Stimulated activated CD4-positive, alpha-beta T cell treated with anti-CD3 and anti-CD28 coated beads, Interleukin-1b, Interleukin-23, amount 100 ng/mL, for 48 hours (primary cell): ENCODE measurements around the gene RBM7.

Experiments used
- DNase-seq: peaks from one replicate; pipeline ENCODE4 v3.0.0-alpha.2; 2020

RBM7 gene

GRCh38 chr11:114397349-114397982 lies 3.0 kb upstream of the RBM7 start:
- DNase-seq: no peak

- DNase-seq: no peak
These were observed 2.1 kb upstream of the RBM7 start for GRCh38 chr11:114398303-114398920.

- no peak for DNase-seq
These were observed 813 bp upstream of the RBM7 start for GRCh38 chr11:114399490-114400215.

- no peak for DNase-seq
These were observed 403 bp downstream of the RBM7 start for GRCh38 chr11:114400915-114401223.

- no peak for DNase-seq
These were observed 845 bp downstream of the RBM7 start for GRCh38 chr11:114401311-114401710.

- DNase-seq: no peak
These were observed 12.5 kb downstream of the RBM7 start for GRCh38 chr11:114412946-114413345.

- DNase-seq: no peak
These were observed 13.5 kb downstream of the RBM7 start for GRCh38 chr11:114413958-114414357.

- no peak for DNase-seq
These were observed 16.0 kb downstream of the RBM7 start for GRCh38 chr11:114416441-114416961.

- no peak for DNase-seq
These were observed 25.8 kb downstream of the RBM7 start for GRCh38 chr11:114426280-114426679.

- DNase-seq: no peak
These were observed 29.8 kb downstream of the RBM7 start for GRCh38 chr11:114430290-114430689.

- DNase-seq: no peak
These were observed 32.4 kb downstream of the RBM7 start for GRCh38 chr11:114432893-114433292.

- DNase-seq: no peak
These were observed 32.9 kb downstream of the RBM7 start for GRCh38 chr11:114433376-114433775.

- no peak for DNase-seq
These were observed 37.8 kb downstream of the RBM7 start for GRCh38 chr11:114438303-114438702.

- peak; percentile 93 for DNase-seq
These were observed 39.0 kb downstream of the RBM7 start, which contains the start of gene REXO2 for GRCh38 chr11:114439229-114440120. Gene REXO2 (plus strand): TSS chr11:114439467. CDS start chr11:114439529, 62 bp downstream.

GRCh38 chr11:114440121-114440860 lies 39.8 kb downstream of the RBM7 start:
- DNase-seq: no peak

GRCh38 chr11:114440971-114441763 lies 40.7 kb downstream of the RBM7 start:
- no peak for DNase-seq

- no peak for DNase-seq
These were observed 41.5 kb downstream of the RBM7 start for GRCh38 chr11:114441921-114442320.

GRCh38 chr11:114442536-114442935 lies 42.1 kb downstream of the RBM7 start:
- DNase-seq: no peak

- DNase-seq: no peak
These were observed 47.0 kb downstream of the RBM7 start for GRCh38 chr11:114447444-114447843.

- no peak for DNase-seq
These were observed 47.4 kb downstream of the RBM7 start for GRCh38 chr11:114447892-114448291.

- no peak for DNase-seq
These were observed 48.5 kb downstream of the RBM7 start for GRCh38 chr11:114448749-114449482.
